NCI-H187 treated with DMSO at 0.1 percent for 48 hours (cell line): ENCODE results near the gene CHTF8.
"Not testable (repeated sequence)": the region's sequence is repeated elsewhere in the genome, so short reads cannot be mapped to it uniquely, and the experiment has no call there.

Experiments used
- DNase-seq: peaks from one replicate; lab custom pipeline; 2025; lab: John Stamatoyannopoulos, UW

The CHTF8 gene

DNA sequence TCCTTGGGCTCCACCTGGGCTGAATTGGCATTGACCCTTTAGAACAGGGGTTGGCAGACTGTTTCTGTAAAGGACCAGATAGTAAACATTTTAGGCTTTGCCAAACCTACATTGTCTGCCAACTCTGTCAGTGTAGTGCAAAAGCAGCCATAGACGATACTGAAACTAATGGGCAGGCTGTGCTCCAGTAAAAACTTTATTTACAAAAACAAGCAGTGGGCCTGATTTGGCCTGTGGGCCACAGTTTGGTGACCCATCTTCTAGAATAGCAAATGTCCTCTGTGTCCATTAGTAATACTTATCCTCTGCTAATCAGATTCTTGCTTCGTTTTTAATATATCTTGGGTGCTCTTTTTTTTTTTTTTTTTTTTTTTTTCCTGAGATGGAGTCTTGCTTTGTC is 6.2 kb upstream of the CHTF8 start:
- DNase-seq = no peak

DNA sequence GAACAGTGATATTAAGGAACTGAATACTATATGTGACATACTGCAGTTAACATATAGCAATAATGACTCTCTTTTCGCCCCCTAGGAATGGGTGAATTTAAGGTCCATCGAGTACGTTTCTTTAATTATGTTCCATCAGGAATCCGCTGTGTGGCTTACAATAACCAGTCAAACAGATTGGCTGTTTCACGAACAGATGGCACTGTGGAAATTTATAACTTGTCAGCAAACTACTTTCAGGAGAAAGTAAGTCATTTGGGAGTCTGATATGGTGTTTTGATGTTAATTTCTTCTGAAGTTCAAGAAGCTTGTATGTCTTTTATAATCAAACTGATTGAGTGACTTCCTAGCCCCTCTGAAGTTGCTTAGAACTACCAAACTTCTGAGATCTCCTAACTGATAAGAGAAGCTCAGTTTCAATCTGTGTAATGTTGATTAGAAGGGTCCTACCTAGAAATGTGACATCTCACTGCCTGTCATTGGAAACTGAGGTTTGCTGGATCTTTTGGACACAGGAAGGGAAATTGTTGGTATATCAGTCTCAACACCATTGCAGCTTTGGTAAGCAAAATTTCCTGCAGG is 1.1 kb upstream of the CHTF8 start:
- DNase-seq = no peak

DNA sequence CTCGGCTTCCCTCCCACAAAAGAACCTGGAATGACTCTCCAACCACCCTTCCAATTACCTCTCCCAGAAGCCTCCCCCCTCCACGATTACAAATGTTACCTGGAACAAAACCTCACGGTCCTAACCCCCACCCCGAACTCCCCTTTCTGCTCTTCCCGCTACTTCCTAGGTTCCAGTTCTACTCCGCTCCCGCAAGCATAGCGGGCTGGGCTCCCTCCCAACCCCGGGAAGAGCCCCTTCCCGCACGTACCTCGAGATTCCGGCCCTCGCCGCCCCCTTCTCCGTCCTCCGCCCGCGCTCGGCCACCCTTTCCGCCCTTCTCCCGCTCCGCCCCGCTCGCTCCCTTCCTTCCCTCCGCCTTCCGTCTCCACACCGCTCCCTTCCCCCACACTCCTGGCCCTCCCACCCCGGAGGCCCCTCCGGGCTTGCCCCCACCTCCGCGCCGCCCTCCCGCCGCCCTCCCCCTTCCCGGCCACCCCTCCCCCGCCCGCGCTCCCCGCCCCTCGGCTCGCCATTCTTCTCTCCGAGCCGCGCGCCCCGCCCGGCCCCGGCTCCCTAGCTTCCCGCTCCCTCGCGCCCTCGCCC is 457 bp downstream of the CHTF8 start:
- no peak for DNase-seq

DNA sequence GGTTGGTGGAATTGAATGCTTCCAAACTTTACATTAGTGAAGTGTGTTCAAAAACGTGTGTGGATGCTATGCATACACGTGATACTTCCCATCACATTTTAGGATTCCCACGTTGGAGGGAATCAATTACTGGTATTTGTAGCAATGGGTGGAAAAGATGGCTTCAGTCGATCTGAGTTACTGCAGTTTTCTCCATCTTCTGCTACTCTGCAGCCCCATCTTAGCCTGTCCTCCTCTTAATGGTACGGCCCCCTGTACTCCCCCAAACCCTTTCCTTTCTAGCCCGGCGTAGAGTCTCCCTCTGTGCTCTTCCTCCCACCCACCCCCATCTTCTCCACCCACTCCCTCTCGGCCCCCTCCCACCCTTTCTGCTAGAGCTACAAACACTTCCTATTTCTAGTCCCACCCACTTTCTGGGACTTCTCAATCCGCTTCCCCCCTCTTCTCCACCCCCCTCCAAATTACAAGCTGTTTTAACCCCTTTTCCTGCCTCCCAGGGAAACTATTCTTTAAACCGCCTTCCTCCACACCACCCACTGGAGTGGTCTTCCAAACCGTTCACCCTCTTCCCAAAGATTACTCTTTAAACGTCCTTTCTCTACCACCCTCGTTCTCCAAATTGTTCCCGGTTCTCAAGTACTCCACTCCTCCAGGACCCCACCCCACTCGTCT is 1.1 kb downstream of the CHTF8 start:
- DNase-seq = no peak

DNA sequence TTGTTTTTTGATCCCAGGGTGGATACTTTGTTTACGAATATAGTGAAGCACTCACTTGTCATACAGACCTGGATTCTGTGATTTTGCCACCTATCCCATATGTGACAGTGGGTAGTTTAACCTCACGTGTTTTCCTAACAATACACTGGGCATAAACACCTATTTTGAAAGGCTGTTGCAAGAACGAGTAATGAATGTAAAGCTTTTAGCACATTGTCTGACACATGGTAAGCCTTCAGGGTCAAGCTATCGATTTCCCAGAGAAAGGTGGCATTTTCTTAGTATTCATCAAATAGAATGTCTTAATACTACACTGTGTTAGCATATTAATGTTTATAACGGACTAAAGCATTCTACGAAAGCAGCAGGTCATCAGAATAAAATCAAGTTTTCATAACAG is 1.9 kb downstream of the CHTF8 start:
- DNase-seq = no peak

DNA sequence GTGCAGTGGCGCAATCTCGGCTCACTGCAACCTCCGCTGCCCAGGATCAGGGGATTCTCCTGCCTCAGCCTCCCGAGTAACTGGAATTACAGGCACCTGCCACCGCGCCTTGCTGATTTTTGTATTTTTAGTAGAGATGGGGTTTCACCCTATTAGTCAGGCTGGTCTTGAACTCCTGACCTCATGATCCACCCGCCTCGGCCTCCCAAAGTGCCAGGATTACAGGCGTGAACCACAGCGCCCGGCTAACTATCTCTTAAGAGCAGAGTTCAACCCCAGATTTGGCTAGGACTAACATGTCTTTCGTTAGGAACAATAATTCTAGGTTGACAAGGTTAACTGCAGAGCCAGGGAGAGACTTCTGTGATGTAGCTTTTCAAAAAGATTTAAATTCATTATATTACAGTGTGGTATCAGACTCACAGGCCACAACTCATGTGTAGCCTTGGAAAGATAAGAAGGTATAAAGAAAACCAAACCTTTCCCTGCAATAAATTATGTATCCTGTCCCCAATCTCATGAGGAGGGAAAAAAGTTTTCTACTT is 4.3 kb downstream of the CHTF8 start:
- DNase-seq = no peak

DNA sequence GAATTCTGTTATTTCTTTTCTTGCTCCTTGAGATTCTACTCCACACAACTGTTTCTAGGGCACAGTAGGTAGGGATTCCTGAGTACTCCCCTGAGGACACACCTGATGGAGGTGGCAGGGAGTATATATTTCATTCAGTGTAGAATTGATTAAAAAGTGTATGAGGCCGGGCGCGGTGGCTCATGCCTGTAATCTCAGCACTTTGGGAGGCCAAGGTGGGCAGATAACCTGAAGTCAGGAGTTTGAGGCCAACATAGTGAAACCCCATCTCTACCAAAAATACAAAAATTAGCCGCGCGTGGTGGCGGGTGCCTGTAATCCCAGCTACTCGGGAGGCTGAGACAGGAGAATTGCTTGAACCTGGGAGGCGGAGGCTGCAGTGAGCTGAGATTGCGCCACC is 5.6 kb downstream of the CHTF8 start:
- DNase-seq = not testable (repeated sequence)

DNA sequence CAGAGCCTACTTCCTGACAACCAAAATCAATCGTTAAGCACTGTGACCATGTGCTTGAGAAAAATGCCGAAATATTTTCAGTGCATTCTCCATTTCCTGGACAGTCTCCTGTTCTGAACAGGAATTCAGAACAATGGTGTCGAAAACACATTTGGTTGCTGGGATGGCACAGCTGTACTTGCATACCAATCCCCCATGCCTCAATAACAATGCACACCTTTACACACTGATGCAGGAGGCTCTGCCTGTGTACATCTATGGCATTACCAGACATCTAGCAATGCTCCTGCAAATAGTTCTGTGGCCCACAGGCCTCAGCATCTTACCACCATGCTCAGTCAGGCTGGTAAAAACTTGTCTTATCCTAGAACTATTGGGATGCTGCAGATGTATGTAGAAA is 6.2 kb downstream of the CHTF8 start:
- no peak for DNase-seq

DNA sequence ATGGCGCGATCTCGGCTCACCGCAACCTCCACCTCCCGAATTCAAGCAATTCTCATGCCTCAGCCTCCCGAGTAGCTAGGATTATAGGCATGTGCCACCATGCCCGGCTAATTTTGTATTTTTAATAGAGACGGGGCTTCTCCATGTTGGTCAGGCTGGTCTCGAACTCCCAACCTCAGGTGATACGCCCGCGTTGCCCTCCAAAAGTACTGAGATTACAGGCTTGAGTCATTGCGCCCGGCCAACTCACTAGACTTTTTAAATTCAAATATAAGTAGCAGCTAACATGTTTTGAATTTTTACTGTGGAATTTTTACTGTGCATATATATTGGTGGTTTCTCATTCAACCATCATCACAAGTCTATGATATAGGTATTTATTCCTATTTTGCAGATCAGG is 7.4 kb downstream of the CHTF8 start:
- DNase-seq = not testable (repeated sequence)

DNA sequence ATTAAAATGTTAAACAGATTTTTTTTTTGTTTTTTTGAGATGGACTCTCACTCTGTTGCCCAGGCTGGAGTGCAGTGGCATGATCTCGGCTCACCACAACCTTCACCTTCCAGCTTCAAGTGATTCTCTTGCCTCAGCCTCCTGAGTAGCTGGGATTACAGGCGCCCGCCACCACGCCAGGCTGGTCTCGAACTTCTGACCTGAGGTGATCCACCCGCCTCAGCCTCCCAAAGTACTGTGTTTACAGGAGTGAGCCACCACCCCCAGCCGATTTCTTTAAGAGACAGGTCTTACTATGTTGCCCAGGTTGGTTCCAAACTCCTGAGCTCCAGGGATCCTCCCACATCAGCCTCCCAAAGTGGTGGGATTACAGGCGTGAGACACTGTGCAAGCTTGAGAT is 8.0 kb downstream of the CHTF8 start:
- DNase-seq = not testable (repeated sequence)

DNA sequence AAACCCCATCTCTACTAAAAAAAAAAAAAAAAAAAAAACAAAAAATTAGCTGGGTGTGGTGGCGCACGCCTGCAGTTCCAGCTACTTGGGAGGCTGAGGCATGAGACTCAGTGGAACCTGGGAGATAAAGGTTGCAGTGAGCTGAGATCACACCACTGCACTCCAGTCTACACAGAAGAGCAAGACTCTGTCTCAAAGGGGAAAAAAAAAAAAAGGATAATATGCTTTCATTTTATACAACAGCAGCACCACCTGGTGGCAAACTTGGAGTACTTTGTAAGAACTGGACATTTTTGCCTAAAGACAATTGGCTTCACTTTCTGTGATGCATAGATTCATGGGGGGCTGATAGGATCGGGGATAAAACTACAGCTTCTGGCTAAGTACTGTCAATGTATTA is 8.5 kb downstream of the CHTF8 start:
- no peak for DNase-seq

DNA sequence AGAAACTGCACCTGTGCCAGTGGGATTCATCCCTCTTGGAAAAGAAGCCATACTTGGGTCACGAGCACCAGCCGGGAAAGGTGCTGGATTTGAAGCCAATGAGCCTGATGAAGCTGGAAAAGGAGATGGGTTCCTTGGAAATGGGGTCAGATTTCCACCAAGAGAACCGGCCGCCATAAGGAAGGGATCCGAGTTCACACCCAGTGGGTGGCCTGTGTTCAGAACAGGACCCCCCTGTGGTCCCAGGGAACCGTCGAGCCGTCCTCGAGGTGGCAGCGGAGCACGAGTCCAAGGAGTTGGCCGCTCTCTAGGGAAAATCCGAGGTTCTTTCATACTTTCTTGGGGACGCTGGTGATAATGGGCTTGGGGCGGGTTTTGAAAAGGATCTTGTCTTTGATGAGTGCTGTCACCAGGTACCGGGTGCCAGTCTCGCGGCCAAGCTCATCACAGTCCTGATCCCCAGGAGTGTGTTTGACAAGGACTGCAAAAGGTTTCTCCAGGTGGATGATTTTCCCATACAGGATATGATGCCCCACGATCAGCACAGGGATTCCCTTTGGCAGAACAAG is 12.2 kb downstream of the CHTF8 start:
- DNase-seq = no peak

DNA sequence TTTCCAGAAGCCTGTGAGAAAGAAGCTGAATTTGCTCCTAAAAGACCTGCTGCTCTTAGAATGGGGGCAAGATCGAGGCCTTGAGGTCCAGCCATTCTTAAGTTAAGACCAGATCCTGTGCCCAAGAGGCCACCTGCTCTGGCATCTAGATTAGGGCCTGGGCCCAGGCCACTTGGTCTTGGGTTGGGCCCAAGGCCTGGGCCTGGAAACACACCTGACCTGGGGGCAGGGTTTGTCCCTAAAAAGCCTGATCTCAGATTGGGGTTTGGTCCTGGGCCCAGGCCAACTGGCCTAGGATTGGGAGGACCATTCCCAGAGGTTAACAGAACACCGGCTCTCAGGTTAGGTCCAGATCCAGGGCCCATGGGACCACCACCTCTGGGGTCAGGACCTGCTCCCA is 12.9 kb downstream of the CHTF8 start:
- DNase-seq = no peak

DNA sequence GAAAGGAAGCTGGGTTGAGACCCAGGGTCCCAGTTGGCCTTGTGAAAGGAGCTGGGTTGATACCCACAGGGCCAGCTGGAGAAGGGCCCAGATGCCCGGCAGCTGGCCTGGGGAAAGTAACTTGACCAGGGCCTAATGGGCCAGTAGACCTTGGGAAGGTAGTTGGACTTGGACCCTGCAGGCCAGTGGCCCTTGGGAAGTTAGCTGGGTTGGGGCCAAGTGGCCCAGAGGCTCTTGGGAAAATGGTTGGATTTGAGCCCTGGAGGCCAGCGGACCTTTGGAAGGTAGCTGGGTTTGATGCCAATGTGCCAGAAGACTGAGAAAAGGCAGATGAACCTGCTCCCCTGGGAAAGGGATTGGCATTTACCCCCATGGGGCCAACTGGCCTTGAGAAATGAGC is 13.4 kb downstream of the CHTF8 start:
- DNase-seq = no peak

DNA sequence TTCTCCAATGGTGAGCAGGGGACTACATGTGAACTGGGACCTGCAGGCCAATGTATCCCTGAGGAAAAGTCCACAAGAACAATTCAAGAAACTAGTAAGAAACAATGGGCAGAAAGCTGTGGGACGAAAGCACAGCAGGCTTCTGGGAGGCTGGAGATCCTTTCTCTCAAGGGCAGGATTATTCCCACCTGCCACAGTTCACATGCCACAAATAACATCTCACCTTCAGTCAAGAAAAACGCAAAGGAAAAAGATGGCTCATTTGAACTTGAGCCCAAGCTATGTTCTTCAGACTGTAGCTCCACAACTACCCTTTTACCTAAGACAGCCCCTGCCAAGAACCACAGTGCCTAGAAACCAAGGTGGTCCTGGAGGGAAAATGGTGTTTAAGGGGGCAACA is 13.9 kb downstream of the CHTF8 start:
- DNase-seq = no peak

DNA sequence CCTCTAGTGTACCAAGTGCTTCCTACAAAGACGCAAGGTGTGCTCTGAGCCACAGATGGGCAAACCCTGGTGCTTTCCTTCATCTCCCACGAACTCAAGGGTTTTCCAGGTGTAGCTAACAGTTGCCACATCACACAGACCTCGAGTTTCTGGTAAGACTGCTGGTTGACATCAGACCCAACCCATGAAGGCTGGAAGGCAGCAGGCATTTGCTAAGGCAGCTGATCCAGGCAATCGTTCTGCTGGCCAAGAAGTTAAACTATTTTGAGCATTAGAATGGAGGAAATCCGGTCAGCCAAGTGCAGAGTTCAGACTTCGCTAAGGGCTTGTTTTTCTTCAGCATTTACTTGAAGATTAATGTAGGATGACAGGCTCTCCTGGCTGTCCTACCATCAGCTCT is 15.5 kb downstream of the CHTF8 start:
- DNase-seq = no peak

DNA sequence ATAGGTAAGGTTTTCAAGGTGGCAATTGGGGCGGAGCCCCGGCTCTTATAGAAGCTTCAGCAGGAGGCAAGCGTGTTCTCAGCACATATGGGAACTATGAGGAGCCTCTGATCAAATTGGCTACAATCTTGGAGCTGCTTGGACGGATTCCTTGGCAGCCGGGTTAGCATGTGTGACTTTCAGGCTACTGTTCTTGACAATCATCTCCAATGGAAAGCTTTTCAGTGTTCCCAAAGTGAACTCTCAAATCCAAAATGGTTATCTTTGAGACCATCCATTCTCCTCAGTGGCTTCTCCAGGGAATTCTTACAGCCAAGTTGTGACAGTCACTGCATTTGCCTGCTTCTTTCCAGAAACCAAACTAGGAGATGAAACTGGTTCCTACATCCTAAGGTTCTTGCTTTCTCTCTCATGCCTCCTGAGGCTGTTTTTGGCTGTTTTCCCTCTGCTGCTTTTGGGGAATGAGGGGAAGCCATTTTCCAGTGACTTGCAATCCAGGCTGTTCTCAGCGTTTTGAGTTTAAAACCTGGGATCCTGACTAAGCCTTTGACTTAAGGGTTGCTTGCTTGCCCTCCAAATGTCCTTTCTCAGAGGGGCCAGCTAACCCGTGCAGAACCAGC is 16.0 kb downstream of the CHTF8 start:
- no peak for DNase-seq

DNA sequence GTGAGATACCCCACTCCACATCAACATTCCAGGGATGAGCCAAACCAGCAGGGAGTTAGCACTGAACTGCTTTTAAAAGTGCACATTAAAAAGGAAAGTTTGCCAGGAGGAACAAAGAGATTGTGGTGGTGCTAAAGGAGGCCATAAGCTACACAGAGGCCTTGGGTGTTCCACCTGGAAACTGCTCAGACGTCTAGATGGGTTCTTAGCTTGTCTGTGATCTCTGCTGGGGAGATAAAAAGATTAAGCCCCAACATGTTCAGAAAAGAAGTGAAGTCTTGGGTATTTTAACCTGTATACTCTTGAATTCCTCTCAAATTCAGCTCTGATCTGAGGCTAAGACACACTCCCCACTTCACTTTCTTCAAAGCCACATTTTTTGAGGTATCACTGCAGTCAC is 16.6 kb downstream of the CHTF8 start:
- no peak for DNase-seq

DNA sequence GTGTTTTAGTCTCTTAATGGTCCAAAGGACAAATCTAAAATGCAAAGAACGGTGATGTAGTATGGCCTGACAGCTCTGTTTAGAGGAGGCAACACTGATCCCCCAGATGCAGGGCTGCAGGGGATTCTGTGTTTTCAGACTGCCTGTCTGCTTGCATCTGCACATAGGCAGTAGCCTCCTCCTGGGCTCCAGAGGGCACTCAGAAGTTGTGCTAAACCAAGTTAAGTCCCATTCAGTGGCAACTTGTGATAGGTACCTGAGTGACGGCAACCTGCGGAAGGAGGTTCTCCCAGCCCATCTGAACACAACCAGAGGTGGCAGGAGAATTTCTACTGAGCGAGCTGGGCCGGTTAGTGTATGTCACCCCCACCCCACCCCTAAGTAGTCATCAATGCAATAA is 17.0 kb downstream of the CHTF8 start:
- no peak for DNase-seq

DNA sequence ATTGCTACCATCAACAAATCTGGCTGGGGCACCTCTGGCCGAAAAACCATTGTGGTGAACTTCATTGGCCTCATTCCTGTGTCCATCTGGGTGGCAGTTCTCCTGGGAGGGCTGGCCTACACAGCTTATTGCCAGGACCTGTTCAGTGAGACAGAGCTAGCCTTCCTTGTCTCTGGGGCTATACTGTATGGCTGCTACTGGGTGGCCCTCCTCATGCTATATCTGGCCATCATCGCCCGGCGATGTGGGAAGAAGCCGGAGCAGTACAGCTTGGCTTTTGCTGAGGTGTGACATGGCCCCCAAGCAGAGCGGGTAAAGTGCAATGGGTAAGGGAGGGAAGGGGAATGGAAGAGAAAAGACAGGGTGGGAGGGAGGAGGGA is 17.4 kb downstream of the CHTF8 start:
- DNase-seq = no peak

DNA sequence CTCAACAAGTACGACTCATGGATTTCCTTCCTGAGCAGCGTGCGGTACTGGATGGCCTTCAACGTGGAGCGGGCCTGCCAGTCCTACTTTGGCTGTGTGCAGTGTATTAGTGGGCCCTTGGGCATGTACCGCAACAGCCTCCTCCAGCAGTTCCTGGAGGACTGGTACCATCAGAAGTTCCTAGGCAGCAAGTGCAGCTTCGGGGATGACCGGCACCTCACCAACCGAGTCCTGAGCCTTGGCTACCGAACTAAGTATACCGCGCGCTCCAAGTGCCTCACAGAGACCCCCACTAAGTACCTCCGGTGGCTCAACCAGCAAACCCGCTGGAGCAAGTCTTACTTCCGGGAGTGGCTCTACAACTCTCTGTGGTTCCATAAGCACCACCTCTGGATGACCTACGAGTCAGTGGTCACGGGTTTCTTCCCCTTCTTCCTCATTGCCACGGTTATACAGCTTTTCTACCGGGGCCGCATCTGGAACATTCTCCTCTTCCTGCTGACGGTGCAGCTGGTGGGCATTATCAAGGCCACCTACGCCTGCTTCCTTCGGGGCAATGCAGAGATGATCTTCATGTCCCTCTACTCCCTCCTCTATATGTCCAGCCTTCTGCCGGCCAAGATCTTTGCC is 17.9 kb downstream of the CHTF8 start:
- no peak for DNase-seq

DNA sequence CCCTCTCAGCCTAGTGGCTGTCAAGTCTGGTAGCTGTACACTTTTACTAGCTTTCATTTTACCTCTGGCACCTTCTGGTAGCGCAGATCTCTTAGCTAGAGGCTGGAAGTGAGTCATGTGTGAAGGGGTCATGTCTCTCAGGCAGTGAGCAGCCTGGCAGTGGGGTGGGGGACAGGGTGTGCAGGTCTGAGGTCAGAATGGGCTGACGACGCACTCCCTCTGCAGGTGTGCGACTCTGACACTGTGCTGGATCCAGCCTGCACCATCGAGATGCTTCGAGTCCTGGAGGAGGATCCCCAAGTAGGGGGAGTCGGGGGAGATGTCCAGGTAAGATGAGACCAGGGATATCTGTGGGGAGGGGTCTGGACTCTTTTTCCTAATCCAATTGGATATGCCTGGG is 19.2 kb downstream of the CHTF8 start:
- DNase-seq = no peak
